Stimulated activated CD4-positive, alpha-beta T cell treated with anti-CD3 and anti-CD28 coated beads, Interleukin-1b, Interleukin-23, amount 100 ng/mL, for 24 hours (primary cell): ENCODE data around the gene RXRB.
"Not testable (repeated sequence)": the region's sequence is repeated elsewhere in the genome, so short reads cannot be mapped to it uniquely, and the experiment has no call there.

Source experiments
- DNase-seq, 4 experiments: peaks; one replicate each; pipeline ENCODE4 v3.0.0-alpha.2; 2020; ENCODE audit warnings: low read depth in 4 of 4, low spot score in 1 of 4

The RXRB gene

GRCh38 chr6:33200219-33201146 lies at the start of gene RXRB, which contains the start of gene SLC39A7:
RXRB (minus strand) TSS chr6:33200665; CDS start chr6:33200476, 189 bp downstream.
SLC39A7 (plus strand) TSS chr6:33200867; CDS start chr6:33201246, 379 bp downstream.
- DNase-seq: peak; percentile 93 to 99 (median 97)

- DNase-seq: no peak
These were observed 49.5 kb upstream of the RXRB start for GRCh38 chr6:33249732-33250630.

GRCh38 chr6:33248932-33249731 lies 48.7 kb upstream of the RXRB start:
- DNase-seq: peak; percentile 84 to 96 (median 86)

GRCh38 chr6:33248643-33248931 lies 48.1 kb upstream of the RXRB start:
- peak in 1 of 4 experiments; percentile 24 for DNase-seq

- DNase-seq: peak; percentile 79 to 91 (median 86)
These were observed 47.6 kb upstream of the RXRB start for GRCh38 chr6:33247977-33248642.

- DNase-seq: no peak
These were observed 43.0 kb upstream of the RXRB start for GRCh38 chr6:33243476-33243875.

DNA sequence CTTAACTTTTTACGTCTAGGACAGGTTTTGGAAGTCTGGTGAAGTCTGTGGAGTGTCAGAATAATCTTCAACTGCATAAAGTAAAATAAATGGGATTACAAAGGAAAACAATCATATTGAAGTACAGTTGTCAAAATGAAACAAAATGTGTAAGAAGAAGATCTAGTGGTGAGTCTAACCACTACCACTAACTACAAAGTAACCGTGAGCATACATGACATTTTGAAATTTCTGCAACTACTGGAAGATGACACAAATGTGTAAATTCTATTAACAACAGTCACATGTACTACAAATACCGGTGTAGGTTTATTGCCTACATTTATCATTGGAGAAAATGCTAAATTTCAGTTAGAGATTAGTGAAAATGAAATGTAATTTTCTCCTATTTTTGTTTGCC lies 41.5 kb upstream of the RXRB start:
- DNase-seq: no peak

DNA sequence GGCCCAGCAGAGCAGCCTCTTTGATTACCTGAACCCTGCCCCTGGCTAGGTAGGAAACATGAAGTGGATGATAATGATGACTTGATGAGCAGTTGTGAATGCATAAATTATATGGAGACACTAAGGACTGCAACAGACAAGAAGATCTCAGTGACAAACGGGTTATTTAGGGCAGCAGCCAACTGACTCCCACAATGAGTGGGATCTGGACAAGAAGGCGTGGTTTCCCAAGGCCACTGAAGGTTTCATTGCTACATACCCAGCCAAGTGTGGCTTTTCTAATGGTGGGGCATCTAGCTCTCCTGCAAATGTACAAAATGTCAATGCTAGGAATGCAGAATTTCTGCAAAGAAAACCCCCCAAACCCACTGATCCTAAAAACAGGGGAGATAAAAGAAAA lies 37.3 kb upstream of the RXRB start:
- no peak for DNase-seq

DNA sequence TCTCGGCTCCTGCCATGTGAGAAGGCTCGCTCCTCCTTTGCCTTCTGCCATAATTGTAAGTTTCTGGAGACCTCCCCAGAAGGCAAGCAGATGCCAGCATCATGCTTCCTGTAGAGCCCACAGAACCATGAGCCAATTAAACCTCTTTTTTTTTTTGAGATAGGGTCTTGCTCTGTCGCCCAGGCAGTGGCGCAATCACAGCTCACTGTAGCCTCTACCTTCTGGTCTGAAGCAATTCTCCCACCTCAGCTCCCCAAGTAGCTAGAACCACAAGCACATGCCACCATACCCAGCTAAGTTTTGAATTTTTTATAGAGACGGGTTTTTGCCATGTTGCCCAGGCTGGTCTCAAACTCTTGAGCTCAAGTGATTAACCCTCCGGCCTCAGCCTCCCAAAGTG lies 36.4 kb upstream of the RXRB start:
- DNase-seq: no peak

GRCh38 chr6:33236328-33236727 lies 35.9 kb upstream of the RXRB start:
- DNase-seq: no peak

DNA sequence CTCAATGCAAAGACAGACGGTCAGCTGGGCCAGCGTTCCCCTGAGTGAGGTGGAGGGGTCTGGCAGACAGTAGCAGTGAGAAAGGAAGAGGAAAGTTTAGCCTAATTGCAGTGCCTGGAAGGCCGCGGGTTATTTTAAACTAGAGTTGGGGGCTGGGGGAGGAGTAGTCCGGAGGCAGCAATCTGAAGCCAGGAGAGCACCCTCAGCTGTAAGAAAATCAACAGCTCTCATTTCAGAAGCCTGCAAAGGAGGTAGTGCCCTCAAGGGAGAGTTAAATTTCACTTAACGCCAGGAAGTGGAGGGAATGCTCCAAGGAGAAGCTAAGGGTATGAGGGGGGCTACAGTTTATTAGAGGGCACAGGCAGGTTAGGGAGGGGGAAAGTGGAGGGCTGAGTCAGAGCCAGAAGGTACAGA lies 34.8 kb upstream of the RXRB start:
- DNase-seq: no peak

- not testable (repeated sequence) for DNase-seq
These were observed 26.1 kb upstream of the RXRB start for GRCh38 chr6:33226503-33227120.

GRCh38 chr6:33217681-33218080 lies 17.2 kb upstream of the RXRB start:
- no peak for DNase-seq

- DNase-seq: no peak
These were observed 16.8 kb upstream of the RXRB start for GRCh38 chr6:33217246-33217645.

DNA sequence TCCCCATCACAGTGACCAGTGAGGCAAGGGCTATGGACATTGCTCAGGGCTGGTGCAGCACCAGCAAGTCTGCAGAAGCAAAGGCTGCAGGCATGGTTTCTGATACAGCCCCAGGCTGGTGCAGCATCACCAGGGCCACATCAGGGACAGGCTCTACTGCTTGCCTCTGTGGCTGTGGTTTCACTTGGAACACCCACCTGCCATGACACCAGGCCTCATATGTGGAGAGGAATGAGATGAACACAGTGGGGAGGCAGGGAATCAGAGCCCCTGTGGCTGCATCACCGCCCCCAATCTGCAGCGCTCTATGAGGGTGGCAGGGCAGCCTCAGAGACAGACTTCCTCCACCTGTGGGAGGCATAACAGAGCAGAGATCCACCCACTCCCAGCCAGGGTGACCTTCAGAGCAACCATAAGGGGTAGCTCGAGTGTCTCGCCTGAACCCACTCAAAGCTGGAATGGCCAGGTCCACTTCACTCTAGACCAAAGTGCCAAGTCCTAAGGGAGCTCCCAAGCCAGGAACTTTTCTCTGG lies 15.7 kb upstream of the RXRB start:
- DNase-seq: no peak

DNA sequence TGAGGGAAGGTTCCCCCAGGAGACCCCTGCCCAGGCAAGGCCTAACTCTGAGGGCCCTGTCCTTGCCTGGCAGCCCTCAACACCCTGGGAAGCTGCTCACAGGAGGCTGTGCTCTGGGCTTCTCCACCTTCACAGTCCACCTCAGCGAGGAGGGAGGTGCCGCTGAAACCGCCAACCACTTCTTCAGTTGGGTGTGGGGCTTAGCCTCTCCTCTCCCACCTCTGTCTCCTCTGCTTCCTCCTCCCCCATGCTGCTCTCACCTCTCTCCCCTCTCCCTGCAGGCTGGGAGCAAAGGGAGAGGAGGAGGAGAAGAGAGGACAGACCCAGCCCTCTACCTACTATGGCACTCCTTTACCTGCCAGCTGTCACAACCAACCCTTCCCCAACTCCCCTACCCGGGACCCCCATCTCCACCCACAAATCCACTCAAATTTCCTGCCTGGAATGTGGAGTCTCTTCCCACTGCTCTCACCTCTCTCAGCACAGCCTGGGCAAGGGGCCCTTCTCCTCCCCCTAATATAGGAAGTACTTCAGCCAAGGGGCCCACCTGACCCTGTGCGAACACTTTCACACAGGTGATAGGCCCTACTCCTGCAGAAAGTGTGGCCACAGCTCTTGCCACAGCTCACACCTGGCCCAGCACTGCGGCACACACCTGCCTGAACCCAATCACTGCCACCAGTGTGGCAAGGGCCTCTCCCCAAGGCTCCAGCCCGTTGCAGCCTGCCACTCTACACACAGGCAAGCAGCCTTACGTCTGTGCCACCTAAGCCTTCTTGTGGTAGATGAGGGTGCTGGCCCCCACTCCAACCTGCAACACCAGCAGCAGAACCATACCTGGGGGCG lies 15.0 kb upstream of the RXRB start:
- no peak for DNase-seq

GRCh38 chr6:33213989-33214335 lies 13.5 kb upstream of the RXRB start:
- DNase-seq: no peak

DNA sequence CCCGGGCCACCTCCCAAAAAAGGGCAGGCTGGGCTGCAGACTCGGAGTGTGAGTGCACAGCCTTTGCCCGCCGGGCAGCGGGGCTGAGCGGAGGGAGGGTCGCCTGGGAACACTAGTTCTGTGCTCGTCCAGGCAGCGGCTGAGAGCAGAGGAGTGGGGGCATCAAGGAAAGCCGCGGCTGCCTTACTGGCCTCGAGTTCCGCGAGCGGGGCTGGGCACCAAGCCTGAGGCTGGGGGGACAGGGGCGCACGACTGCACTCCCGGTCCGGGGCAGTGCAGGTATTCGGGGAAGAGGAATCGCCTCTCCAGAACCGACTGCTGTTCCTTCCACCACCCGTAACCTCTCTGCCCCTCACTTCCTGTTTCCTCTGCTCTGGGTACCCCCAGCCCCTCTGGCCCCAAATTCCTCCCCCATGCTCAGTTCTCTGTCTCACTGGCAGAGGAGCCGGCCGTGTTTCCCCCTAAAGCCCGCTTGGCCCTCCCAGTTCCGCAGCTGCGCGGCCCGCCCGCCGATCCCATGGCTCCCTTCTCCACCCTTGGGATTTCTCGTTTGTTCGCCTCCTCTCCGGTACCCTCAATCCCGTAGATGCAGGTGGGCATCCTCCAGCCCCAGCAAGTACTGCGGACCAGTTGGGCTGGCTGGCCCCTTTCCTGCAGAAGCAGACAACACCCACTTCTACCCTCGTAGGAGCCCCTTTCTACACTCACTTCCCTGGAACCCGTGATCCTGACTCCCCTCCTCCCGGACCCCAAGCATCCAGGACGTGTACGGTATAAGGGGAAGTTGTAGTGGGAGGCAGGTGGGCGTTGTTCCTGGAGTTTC lies 12.9 kb upstream of the RXRB start:
- no peak for DNase-seq
